A549 treated with DMSO at 1 μM for 4 hours (cell line): ENCODE data around the gene PDIA6. TPM values are rescaled to one million over a fixed set of nuclear protein-coding genes. Genes with fewer than 3 reads are reported as not detected.

Experiments
- total RNA-seq: library from RNA; stranded (reverse); fragments of 200-300 nt; extraction: Qiagen RNA extraction; gene quantifications from 5 replicates; pipeline ENCODE4 v1.2.3, GENCODE V29; 2022; ENCODE audit warnings: low read depth

PDIA6 gene, protein sequence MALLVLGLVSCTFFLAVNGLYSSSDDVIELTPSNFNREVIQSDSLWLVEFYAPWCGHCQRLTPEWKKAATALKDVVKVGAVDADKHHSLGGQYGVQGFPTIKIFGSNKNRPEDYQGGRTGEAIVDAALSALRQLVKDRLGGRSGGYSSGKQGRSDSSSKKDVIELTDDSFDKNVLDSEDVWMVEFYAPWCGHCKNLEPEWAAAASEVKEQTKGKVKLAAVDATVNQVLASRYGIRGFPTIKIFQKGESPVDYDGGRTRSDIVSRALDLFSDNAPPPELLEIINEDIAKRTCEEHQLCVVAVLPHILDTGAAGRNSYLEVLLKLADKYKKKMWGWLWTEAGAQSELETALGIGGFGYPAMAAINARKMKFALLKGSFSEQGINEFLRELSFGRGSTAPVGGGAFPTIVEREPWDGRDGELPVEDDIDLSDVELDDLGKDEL
- total RNA-seq = 328 to 386 TPM (median 368 TPM) in 5 replicates

DNA sequence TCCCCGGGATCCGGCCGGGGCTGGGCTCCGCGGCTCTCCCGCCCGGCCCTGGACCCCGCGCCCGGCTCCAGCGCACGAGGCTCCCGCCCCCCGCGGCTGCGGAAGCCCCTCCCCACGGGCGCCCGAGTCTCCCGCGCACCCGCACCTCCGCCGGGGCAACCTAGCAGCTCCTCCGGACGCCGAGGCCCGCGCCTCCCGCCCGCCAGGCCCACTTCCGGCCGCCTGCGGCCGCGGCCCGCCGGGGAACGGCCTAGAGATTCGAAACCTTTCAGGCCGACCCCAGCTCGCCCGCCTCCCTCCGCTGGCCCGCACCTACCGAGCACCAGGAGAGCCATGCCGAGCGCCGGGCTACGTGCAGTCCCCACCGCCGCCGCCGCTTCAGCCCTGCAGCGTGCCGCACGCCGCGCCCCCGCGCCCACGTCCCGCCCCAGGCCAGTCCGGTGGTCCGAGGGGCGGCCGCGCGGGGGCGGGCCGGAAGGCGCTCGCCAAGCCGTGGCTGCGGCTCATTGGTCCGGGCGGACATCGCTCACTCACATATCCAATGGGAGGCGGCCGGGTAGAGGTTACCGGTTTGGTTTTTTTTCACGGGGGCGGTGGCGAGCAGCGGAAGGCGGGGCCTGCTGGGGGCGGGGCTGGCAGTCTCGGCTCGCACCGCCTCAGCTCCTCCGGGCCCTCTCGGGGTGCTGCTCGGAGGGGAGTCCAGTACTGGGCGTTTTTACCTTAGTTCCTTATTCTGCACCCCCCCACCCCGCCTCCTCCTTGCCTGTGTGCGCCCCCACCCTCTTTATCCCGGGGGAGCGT is at the start of gene PDIA6:
TSS of gene PDIA6 (minus strand) at position 424 of the 801 bp plus-strand sequence. CDS start at position 335, 89 bp downstream.

Other genes starting within 250 kb of the PDIA6 start
- 43.5 to 49.8 TPM (median 47.8 TPM) in 5 replicates for gene NOL10, start 122.8 kb downstream of the PDIA6 start, total RNA-seq
- gene ATP6V1C2, start 91.2 kb downstream of the PDIA6 start, total RNA-seq = 0.18 to 0.99 TPM (median 0.32 TPM) in 5 replicates
- 28.3 to 46.3 TPM (median 36.5 TPM) in 5 replicates for gene KCNF1, start 99.1 kb upstream of the PDIA6 start, total RNA-seq